ENCODE results near the gene CYP1A2. TPM values are rescaled to one million over a fixed set of nuclear protein-coding genes. Genes with fewer than 3 reads are reported as not detected.

The CYP1A2 gene
- total and polyA plus RNA-seq, 2 of the 13 experiments (the other 11 are each of a cell fraction or from before 2014, with no cell fraction given), result 0.07 TPM; not detected in 1

DNA sequence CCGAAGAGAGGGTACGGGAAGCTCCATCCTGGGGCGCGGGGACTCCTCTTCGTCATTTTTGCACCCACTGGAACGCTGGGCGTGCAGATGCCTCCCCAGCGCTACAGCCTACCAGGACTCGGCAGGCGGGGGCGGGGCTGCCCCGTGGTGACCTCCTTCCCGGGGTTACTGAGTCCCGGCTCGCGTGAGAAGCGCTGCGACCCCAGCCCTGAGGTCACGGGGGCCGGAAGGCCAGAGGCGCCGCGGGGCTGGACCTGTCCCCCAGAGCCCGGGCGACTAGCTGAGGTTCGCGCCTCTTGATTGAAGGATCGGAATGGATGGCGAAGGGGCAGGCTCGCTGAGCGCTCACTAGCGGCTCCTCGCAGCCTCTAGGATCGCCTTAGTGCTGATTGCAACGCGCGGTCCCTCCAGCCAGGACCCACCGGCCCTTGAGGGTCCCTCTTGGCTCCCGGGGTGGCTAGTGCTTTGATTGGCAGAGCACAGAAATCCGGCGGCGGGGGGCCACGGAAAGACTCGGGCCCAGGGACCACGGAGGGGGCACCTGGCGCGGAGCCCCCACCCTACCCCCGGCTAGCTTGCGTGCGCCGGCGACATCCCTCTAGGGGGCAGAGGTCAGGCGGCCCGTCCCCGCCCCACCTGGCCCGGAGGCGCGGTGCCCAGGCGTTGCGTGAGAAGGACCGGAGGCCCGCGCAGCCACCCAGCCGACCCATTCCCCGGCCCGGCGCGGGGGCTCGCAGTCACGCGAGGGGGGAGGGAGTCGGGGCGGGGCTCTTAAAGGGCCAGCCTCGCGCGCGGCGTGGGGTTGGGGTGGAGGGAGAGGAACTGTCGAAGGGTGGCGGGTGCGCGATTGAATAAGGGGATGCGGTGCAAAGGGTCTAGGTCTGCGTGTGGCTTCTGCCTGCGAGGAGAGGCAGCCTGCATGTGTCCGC lies 22.5 kb upstream of the CYP1A2 start (continued):
- TF ChIP-seq, protein P1, sequence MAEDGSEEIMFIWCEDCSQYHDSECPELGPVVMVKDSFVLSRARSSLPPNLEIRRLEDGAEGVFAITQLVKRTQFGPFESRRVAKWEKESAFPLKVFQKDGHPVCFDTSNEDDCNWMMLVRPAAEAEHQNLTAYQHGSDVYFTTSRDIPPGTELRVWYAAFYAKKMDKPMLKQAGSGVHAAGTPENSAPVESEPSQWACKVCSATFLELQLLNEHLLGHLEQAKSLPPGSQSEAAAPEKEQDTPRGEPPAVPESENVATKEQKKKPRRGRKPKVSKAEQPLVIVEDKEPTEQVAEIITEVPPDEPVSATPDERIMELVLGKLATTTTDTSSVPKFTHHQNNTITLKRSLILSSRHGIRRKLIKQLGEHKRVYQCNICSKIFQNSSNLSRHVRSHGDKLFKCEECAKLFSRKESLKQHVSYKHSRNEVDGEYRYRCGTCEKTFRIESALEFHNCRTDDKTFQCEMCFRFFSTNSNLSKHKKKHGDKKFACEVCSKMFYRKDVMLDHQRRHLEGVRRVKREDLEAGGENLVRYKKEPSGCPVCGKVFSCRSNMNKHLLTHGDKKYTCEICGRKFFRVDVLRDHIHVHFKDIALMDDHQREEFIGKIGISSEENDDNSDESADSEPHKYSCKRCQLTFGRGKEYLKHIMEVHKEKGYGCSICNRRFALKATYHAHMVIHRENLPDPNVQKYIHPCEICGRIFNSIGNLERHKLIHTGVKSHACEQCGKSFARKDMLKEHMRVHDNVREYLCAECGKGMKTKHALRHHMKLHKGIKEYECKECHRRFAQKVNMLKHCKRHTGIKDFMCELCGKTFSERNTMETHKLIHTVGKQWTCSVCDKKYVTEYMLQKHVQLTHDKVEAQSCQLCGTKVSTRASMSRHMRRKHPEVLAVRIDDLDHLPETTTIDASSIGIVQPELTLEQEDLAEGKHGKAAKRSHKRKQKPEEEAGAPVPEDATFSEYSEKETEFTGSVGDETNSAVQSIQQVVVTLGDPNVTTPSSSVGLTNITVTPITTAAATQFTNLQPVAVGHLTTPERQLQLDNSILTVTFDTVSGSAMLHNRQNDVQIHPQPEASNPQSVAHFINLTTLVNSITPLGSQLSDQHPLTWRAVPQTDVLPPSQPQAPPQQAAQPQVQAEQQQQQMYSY (CRISPR knock-in tag; IDR thresholded peaks at IDR 0.05), result 0 out of 2 replicates have a peak, but pooled peaks have one; percentile 7
- TF ChIP-seq ZZZ3 (CRISPR knock-in tag; IDR thresholded peaks at IDR 0.05; ENCODE audit: borderline replicate concordance), result no peak
- TF ChIP-seq REPIN1 (CRISPR knock-in tag; IDR thresholded peaks at IDR 0.05; ENCODE audit: borderline replicate concordance, low read depth), result peak; percentile 24; the same call in 1 of the 2 replicates
- TF ChIP-seq ZNF317 (CRISPR knock-in tag; IDR thresholded peaks at IDR 0.05), result peak; percentile 61; the same call in 1 of the 2 replicates
- TF ChIP-seq ZNF563 (CRISPR knock-in tag; IDR thresholded peaks at IDR 0.05), result peak; percentile 17; the same call in 1 of the 2 replicates
- TF ChIP-seq ZNF569 (CRISPR knock-in tag; IDR thresholded peaks at IDR 0.05; ENCODE audit: borderline replicate concordance), result peak; percentile 65; the same call in 1 of the 2 replicates
- no peak for TF ChIP-seq ZNF691 (CRISPR knock-in tag; IDR thresholded peaks at IDR 0.05; ENCODE audit: borderline replicate concordance, low read depth)
- TF ChIP-seq CC2D1A (CRISPR knock-in tag; IDR thresholded peaks at IDR 0.05), result no peak
- TF ChIP-seq ZNF773 (CRISPR knock-in tag; IDR thresholded peaks at IDR 0.05; ENCODE audit: borderline replicate concordance), result no peak
- TF ChIP-seq ZNF768 (CRISPR knock-in tag; IDR thresholded peaks at IDR 0.05), result 0 out of 2 replicates have a peak, but pooled peaks have one; percentile 10
- TF ChIP-seq PPARG (CRISPR knock-in tag; conservative IDR thresholded peaks at IDR 0.05), result peak; percentile 33
- TF ChIP-seq RXRA (CRISPR knock-in tag; IDR thresholded peaks at IDR 0.05), result peak; percentile 98
- TF ChIP-seq ZBTB3 (CRISPR knock-in tag; IDR thresholded peaks at IDR 0.05; ENCODE audit: borderline replicate concordance, low read depth), result no peak
- TF ChIP-seq ZBTB7A (CRISPR knock-in tag; IDR thresholded peaks at IDR 0.05), result peak; percentile 69; the same call in 1 of the 2 replicates
- TF ChIP-seq DMTF1 (CRISPR knock-in tag; IDR thresholded peaks at IDR 0.05), result no peak
- TF ChIP-seq KLF13 (CRISPR knock-in tag; IDR thresholded peaks at IDR 0.05), result no peak
- no peak for TF ChIP-seq ATM (IDR thresholded peaks at IDR 0.05; ENCODE audit: borderline replicate concordance)
- TF ChIP-seq ZNF292 (CRISPR knock-in tag; IDR thresholded peaks at IDR 0.05; ENCODE audit: borderline replicate concordance, low read depth), result peak; percentile 69
- peak; percentile 21; the same call in 1 of the 2 replicates for TF ChIP-seq ZNF777 (CRISPR knock-in tag; IDR thresholded peaks at IDR 0.05)
- no peak for TF ChIP-seq ZSCAN20 (CRISPR knock-in tag; IDR thresholded peaks at IDR 0.05; ENCODE audit: borderline replicate concordance)
- TF ChIP-seq HNRNPUL1 (IDR thresholded peaks at IDR 0.05; ENCODE audit: low read depth, low read length), result no peak
- TF ChIP-seq ZNF782 (CRISPR knock-in tag; IDR thresholded peaks at IDR 0.05; ENCODE audit: borderline replicate concordance), result peak; percentile 73; the same call in 1 of the 2 replicates
